D721Med (cell line): ENCODE data around the gene CRIP2.
A peak's percentile ranks its signal among the peaks of the same experiment; 100 is the strongest.

Experiments used
- DNase-seq: peaks from one replicate; pipeline ENCODE4 v3.0.0; 2011; ENCODE audit warnings: low spot score; ENCODE audit not compliant: insufficient read length
- FAIRE-seq: peaks from 2 replicates; lab custom pipeline; 2011; peaks lifted over from hg19 to GRCh38; lab: Jason Lieb, UNC
- CTCF ChIP-seq: IDR thresholded peaks from 2 replicates; pipeline ENCODE4 v1.5.1; 2012; ENCODE audit warnings: mild to moderate bottlenecking, control low read depth; ENCODE audit not compliant: insufficient read depth; ENCODE audit errors: missing control alignments

The CRIP2 gene

GRCh38 chr14:105485739-105486162, 11.1 kb downstream of the CRIP2 start:
- DNase-seq (no peak), FAIRE-seq (no peak)
- TF ChIP-seq CTCF: peak; percentile 37

- no peak for TF ChIP-seq CTCF
- no peak for FAIRE-seq
- no peak for DNase-seq
Observed at GRCh38 chr14:105486163-105486973, 11.7 kb downstream of the CRIP2 start, which contains the start of gene CRIP1. Gene CRIP1 (plus strand): TSS chr14:105486886. CDS start chr14:105487260, 374 bp downstream.

DNA sequence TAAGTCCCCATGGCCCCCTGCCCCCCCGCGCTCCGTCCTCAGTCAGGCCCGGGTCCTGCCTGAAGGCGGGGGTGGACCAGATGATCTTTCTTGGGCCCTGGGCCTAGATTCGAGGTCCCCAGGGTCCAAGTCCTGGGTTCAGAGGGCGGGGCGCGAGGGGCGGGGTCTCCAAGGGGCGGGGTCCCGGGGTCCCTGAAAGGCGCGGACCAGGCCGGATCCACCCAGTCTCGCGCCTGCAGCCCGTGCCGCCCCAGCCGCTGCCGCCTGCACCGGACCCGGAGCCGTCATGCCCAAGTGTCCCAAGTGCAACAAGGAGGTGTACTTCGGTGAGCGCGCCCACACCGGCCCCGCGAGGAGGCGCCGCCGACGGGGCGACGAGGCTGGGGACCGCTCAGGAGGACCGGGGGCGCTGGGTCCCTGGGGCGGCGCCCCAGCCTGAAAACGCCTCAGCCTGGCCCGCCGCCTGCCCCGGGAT, 12.4 kb downstream of the CRIP2 start:
- DNase-seq (no peak), FAIRE-seq (no peak)
- TF ChIP-seq CTCF: no peak

GRCh38 chr14:105487449-105487985, 12.9 kb downstream of the CRIP2 start:
- no peak for FAIRE-seq
- no peak for DNase-seq
- TF ChIP-seq CTCF: no peak

DNA sequence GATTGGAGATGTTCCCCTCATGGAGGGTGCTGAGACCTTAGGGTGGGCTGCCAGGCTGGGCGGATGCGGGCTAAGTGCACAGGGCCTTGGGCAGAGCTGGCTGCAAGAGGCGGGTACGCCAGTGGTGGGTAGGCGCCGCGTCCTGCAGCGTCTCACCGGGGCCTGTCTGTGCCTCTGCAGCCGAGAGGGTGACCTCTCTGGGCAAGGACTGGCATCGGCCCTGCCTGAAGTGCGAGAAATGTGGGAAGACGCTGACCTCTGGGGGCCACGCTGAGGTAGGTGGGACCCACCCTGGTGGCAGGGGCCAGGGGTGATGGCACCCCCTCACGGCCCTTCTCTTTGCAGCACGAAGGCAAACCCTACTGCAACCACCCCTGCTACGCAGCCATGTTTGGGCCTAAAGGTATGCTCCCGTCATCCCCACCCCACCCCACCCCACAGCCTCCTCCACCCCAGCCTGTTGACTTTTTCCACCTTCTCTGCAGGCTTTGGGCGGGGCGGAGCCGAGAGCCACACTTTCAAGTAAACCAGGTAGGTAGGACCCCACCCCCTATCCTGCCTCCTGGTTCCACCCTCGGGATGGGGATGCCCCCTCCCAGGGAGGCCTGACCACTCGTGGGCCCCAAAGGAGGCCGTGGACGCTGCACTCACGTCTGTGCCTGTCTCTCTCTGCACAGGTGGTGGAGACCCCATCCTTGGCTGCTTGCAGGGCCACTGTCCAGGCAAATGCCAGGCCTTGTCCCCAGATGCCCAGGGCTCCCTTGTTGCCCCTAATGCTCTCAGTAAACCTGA, 13.6 kb downstream of the CRIP2 start:
- FAIRE-seq (no peak), DNase-seq (no peak)
- TF ChIP-seq CTCF: no peak

DNA sequence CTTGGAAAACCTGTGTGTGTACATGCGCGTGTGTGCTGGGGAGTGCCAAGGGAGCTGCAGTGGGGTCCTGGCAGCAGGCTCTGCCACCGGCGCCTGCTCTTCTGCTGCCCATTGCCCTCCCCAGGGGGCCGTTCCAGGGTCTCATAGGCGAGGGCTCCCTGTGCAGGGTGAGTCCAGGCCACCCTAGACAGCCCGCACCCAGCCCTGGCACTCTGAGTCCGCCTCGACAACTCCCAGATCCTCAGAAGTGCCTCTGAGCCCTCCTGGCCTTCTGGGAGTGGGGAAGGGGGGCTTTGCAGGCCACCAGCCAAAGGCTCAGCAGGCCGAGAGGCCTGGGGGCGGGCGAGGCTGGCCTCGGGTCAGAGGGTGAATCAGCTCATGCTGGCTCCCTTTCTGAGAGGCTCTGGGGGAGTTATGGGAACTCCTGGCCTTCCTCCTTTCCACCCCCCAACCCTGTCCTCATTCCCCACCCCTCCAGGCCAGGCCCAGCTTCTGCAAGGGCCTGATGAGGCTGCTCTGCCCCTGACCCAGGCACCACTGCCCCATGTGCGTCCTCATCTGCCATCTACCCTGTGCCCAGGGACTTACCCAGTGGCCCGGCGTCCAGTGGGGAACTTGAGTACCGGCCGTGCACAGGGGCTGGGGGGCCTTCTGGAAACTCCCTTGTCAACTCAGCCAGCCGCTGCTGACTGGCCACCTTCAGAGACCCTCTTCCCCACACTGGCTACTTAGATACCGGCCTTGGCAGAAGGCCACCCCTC, 14.3 kb downstream of the CRIP2 start:
- no peak for FAIRE-seq
- no peak for DNase-seq
- TF ChIP-seq CTCF: no peak
